HEK293T (cell line): ENCODE data around the gene UBE2U.

Source experiments
- CTCF ChIA-PET: fragments of 350-600 bp; formaldehyde crosslinking; extraction: SDS; loops from one replicate; lab custom pipeline; 2021; ENCODE audit warnings: antibody characterized with exemption, inconsistent platforms; lab: Yijun Ruan, JAX
- POLR2A ChIA-PET: fragments of 350-600 bp; formaldehyde crosslinking; extraction: SDS; loops from one replicate; lab custom pipeline; 2020; ENCODE audit warnings: antibody characterized with exemption, inconsistent platforms; lab: Yijun Ruan, JAX
- DNase-seq: peaks from one replicate; pipeline ENCODE4 v3.0.0; 2012; ENCODE audit warnings: mixed read lengths; ENCODE audit errors: extremely low spot score
- ARNT ChIP-seq: fragments of 450-650 bp; IDR thresholded peaks from 2 replicates; pipeline ENCODE4 v1.6.1; 2017; ENCODE audit warnings: mild to moderate bottlenecking
- BHLHE40 ChIP-seq: fragments of 450-650 bp; IDR thresholded peaks from 2 replicates; pipeline ENCODE4 v1.6.1; 2016; ENCODE audit warnings: mild to moderate bottlenecking, moderate library complexity, borderline replicate concordance
- CTBP1 ChIP-seq: fragments of 450-650 bp; IDR thresholded peaks from 2 replicates; pipeline ENCODE4 v1.6.1; 2016; ENCODE audit warnings: borderline replicate concordance
- ELF4 ChIP-seq: fragments of 450-650 bp; IDR thresholded peaks from 2 replicates; pipeline ENCODE4 v1.6.1; 2017; ENCODE audit warnings: antibody characterized with exemption
- FOXA1 ChIP-seq: fragments of 450-650 bp; IDR thresholded peaks from 2 replicates; pipeline ENCODE4 v1.6.1; 2016; ENCODE audit warnings: mild to moderate bottlenecking
- FOXK2 ChIP-seq: fragments of 450-650 bp; IDR thresholded peaks from 2 replicates; pipeline ENCODE4 v1.6.1; 2016; ENCODE audit warnings: mild to moderate bottlenecking
- FOXM1 ChIP-seq: fragments of 450-650 bp; IDR thresholded peaks from 2 replicates; pipeline ENCODE4 v1.6.1; 2017; ENCODE audit warnings: mild to moderate bottlenecking, borderline replicate concordance
- HDGF ChIP-seq: fragments of 450-650 bp; IDR thresholded peaks from 2 replicates; pipeline ENCODE4 v1.6.1; 2017; ENCODE audit warnings: antibody characterized with exemption, borderline replicate concordance
- L3MBTL2 ChIP-seq: fragments of 450-650 bp; conservative IDR thresholded peaks from 2 replicates; pipeline ENCODE4 v1.6.1; 2016; ENCODE audit warnings: mild to moderate bottlenecking
- LEF1 ChIP-seq: fragments of 450-650 bp; IDR thresholded peaks from 2 replicates; pipeline ENCODE4 v1.6.1; 2017; ENCODE audit warnings: mild to moderate bottlenecking, borderline replicate concordance
- NFRKB ChIP-seq: fragments of 450-650 bp; IDR thresholded peaks from 2 replicates; pipeline ENCODE4 v1.6.1; 2016; ENCODE audit warnings: mild to moderate bottlenecking, moderate library complexity
- PKNOX1 ChIP-seq: fragments of 450-650 bp; IDR thresholded peaks from 2 replicates; pipeline ENCODE4 v1.6.1; 2016
- SP1 ChIP-seq: fragments of 450-650 bp; IDR thresholded peaks from 2 replicates; pipeline ENCODE4 v1.6.1; 2017
- SUZ12 ChIP-seq: fragments of 450-650 bp; IDR thresholded peaks from 2 replicates; pipeline ENCODE4 v1.6.1; 2016; ENCODE audit warnings: mild to moderate bottlenecking
- TARDBP ChIP-seq: fragments of 450-650 bp; IDR thresholded peaks from 2 replicates; pipeline ENCODE4 v1.6.1; 2016
- ZNF384 ChIP-seq: fragments of 450-650 bp; IDR thresholded peaks from 2 replicates; pipeline ENCODE4 v1.6.1; 2016

The UBE2U gene

GRCh38 chr1:64173336-64173940 is 30.0 kb upstream of the UBE2U start:
- TF ChIP-seq HDGF (no peak), SP1 (no peak), ZNF384 (no peak), FOXA1 (no peak), LEF1 (no peak), ARNT (no peak), TARDBP (no peak)
- DNase-seq, result no peak
- CTCF ChIA-PET, result no interaction called here
- POLR2A ChIA-PET, result interaction anchor here (0.8 kb wide), 1 partner anchor 9 kb away, joined by 3 read pairs; no protein-coding TSS in a partner anchor

GRCh38 chr1:64175639-64176038 is 27.8 kb upstream of the UBE2U start:
- ChIA-PET POLR2A (no interaction called here), CTCF (no interaction called here)
- no peak for TF ChIP-seq FOXM1
- TF ChIP-seq NFRKB, result no peak
- no peak for TF ChIP-seq HDGF
- TF ChIP-seq ZNF384, result no peak
- TF ChIP-seq FOXK2, result no peak
- no peak for TF ChIP-seq SUZ12
- DNase-seq, result no peak

GRCh38 chr1:64176659-64177058 is 26.8 kb upstream of the UBE2U start:
- DNase-seq, result no peak
- ChIA-PET CTCF (no interaction called here), POLR2A (no interaction called here)
- TF ChIP-seq ZNF384 (no peak), HDGF (no peak), FOXA1 (no peak), PKNOX1 (no peak), SP1 (no peak), CTBP1 (no peak), NFRKB (no peak), BHLHE40 (no peak), TARDBP (no peak), ELF4 (no peak), FOXM1 (no peak)

- ChIA-PET CTCF (no interaction called here), POLR2A (no interaction called here)
- TF ChIP-seq TARDBP, result no peak
- TF ChIP-seq LEF1, result no peak
- TF ChIP-seq NFRKB, result no peak
- no peak for TF ChIP-seq ELF4
- TF ChIP-seq HDGF, result no peak
- no peak for TF ChIP-seq FOXA1
- no peak for TF ChIP-seq FOXK2
- TF ChIP-seq ZNF384, result no peak
- TF ChIP-seq ARNT, result no peak
- TF ChIP-seq BHLHE40, result no peak
- TF ChIP-seq CTBP1, result no peak
- TF ChIP-seq PKNOX1, result no peak
- TF ChIP-seq FOXM1, result no peak
- TF ChIP-seq SUZ12, result no peak
Observed at GRCh38 chr1:64179588-64179987, 23.8 kb upstream of the UBE2U start.

GRCh38 chr1:64182207-64182606 is 21.2 kb upstream of the UBE2U start:
- POLR2A ChIA-PET, result interaction anchor here (1.3 kb wide), 1 partner anchor 9 kb away, joined by 3 read pairs; no protein-coding TSS in a partner anchor
- TF ChIP-seq L3MBTL2, result no peak
- CTCF ChIA-PET, result interaction anchor here (0.8 to 0.9 kb wide), 2 partner anchors 64 to 268 kb away, joined by 3 read pairs; no protein-coding TSS in a partner anchor
- DNase-seq, result no peak

More at GRCh38 chr1:64179588-64179987, 23.8 kb upstream of the UBE2U start:
- no peak for DNase-seq

- ChIA-PET CTCF (interaction anchor here (0.7 kb wide), 1 partner anchor 20 kb away, joined by 4 read pairs; no protein-coding TSS in a partner anchor), POLR2A (no interaction called here)
- TF ChIP-seq FOXA1, result no peak
- no peak for DNase-seq
Observed at GRCh38 chr1:64183395-64184002, 19.9 kb upstream of the UBE2U start.

GRCh38 chr1:64184003-64184440 is 19.4 kb upstream of the UBE2U start:
- no peak for DNase-seq
- POLR2A ChIA-PET, result interaction anchor here (0.6 kb wide), 1 partner anchor 577 kb away, joined by 3 read pairs; no protein-coding TSS in a partner anchor
- peak; percentile 89 for TF ChIP-seq PKNOX1
- 0 out of 2 replicates have a peak, but pooled peaks have one; percentile 35 for TF ChIP-seq CTBP1
- peak; percentile 76; the same call in 1 of the 2 replicates for TF ChIP-seq LEF1
- TF ChIP-seq NFRKB, result no peak
- TF ChIP-seq ZNF384, result no peak
- CTCF ChIA-PET, result interaction anchor here (0.7 kb wide), 1 partner anchor 21 kb away, joined by 4 read pairs; no protein-coding TSS in a partner anchor
